GM21360 (cell line): ENCODE measurements around the gene SETD2.

Source experiments
- ATAC-seq: cut with Tn5 transposase; IDR thresholded peaks from one replicate; pipeline ENCODE4 v1.9.1; 2021; ENCODE audit warnings: mild to moderate bottlenecking, moderate library complexity; ENCODE audit not compliant: unreplicated experiment

SETD2 gene

GRCh38 chr3:46987743-46988401 lies 176.0 kb downstream of the SETD2 start:
- ATAC-seq: peak; percentile 54

DNA sequence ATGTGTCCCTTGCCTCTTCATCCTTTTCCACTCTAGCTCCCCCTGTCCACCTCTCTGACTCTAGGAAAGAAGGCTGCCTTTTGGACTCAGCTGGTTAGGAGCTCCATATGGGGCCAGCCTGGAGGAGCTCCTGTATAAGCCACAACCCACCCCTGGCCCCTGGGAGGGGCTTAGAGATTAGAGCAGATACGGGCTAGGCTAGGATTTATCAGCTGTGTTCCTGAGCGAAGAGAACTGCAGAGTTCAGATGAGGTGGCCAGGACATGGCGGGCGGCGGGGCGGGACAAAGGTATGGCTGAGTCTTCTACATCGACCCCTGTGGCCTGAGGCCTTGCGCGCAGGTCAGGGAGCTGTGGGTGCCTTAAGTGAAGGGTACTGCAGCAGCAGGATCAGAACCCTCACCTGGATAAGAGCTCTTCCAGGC lies 176.6 kb downstream of the SETD2 start:
- ATAC-seq: no peak

DNA sequence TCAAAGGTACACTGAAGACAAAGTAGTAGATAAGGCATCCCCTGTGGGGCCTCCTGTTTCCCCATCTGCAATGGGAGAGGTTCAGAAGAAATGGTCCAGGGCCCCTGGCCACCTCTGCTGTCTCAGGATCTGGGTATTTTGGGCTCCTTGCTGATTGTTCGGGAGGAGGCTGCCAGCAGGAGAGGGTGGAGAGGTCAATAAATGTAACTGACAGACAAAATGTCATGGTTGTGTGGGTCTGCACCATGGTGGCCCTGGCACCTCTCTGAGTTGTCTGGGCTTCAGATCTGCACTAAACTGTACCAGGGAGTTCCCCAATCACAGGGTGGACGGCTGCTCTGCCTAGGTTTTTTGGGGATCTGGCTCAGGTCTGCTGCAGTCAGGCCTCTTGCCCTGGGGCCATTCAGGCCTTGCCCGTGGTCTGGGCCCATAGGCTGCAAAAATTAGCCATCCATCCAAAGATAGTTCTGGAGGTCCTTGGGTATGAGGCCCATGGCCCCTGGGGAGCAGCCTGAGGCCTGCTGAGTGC lies 177.1 kb downstream of the SETD2 start:
- ATAC-seq: no peak

DNA sequence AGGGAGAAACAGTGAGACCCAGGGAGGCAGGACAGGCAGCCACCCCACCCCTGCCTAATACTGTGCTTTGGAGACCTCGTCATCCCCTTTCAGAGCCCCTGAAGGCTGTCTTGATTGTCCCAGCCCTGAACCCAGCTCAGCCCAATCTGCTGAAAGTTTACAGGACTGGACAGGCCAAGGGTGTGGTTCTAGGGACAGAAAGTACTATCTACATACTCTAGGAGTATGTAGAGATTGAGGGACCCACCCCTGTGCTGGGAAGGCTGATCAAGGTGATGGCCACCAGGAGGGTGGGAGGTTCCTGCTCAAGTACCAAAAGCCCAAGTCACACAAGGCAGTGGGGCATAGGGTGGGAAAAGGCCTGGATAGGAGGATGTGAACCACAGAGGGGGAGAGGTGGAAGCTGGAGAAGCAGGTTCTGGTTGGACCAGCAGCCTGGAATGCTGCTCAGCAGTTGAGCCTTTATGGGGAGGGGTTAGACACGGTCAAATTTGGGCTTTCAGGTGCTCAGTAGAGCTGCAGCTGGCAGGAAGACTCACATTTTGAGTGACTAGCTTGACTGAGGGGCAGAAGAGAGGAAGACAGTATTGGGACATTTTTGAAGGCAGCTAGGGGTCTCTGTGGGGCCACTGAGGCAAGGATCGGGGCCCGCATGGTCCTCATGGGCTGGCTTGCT lies 177.7 kb downstream of the SETD2 start:
- no peak for ATAC-seq

GRCh38 chr3:46985588-46985987 lies 178.3 kb downstream of the SETD2 start:
- no peak for ATAC-seq

GRCh38 chr3:46984591-46985459 lies 179.1 kb downstream of the SETD2 start:
- ATAC-seq: no peak

DNA sequence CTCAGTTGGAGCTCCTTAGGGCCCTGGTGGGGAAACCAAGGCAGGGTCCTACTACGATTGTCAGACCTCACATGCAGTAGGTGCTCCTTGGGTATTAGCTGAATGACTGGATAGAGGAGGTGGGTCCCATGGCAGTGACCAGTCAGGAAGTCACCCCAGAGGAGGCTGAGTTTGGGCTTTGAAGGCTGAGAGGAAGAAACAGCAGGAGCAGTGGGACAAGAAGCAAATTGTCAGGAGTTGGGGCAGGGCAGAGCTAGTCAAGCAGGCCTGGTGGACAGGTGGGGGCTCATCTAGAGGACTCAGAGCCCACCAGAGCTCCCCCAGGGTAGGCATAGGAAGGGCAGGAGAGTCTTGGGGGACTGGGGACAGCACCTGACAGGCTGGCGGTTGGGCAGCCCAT lies 181.4 kb downstream of the SETD2 start:
- no peak for ATAC-seq

- no peak for ATAC-seq
These were observed 181.9 kb downstream of the SETD2 start for GRCh38 chr3:46981932-46982471.

DNA sequence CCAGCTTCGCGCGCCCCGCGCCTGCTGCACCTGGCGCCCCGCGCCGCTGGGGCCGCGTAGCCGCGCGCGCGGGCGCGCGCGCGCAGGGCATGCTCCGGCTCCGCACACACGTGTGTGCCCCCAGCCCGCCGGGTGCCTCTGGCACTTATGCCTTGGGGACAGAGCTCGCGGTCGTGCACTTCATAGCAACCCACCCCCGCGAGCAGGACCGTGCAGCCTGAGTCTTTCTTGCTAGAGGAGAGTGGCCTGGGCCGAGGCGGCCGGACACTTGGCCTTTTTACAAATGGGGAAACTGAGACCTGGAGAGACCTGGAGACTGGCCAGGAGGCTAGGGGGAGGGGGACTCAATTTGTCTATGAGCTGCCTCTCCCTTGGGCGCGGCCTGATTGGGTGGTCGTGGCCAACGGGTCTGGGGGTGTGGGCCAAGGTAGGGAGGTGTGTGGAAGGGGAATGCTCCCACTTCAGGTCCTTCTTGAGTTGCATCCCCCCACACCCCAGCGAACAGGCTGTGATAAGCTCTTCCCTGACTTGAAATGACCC lies 183.9 kb downstream of the SETD2 start:
- no peak for ATAC-seq

DNA sequence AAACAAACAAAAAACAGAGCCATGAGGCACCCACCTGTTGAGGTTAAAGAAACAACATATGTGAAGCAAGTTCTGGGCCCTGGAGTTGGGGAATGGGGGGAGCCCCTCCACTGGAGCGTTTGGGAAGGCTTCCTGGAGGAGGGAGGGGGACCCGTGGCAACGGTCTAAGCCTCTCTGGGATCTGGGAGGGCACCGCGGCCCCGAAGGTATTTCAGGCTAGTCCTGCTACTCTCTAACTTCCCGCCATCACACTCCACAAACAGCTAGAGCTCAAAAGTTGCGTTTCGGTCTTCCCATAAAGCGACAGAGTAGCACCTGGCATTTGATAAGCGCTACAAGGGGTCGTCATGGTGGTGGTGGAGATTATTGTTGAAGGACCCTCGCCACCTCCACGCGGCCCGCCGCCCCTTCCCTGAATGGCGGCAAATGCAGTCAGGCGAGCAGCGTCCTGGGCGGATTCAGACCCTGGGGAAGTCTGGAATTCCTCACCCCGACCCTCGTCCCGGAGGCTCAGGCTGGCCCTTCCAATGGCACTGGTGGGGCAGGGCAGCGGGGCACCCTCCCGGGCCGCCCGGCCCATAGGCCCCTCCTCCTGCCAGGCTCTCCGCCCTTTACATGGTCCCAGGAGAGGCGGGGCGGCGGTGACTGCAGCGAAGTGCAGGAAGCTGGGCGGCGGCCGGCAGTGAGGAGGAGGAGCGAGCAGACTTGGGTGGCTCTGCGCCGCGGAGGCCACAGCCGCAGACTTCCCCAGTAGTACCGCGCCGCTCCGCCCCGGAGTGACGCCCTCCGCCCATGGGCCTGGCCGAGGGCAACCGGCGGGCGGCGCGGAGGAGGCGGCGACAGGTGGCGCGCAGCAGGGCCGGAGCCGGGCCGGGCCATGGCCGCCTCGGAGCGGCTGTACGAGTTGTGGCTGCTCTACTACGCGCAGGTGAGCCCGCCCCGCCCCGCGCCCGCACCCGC lies 184.6 kb downstream of the SETD2 start, which contains the start of gene NBEAL2:
Gene NBEAL2 (plus strand): TSS at position 682 of the 960 bp plus-strand sequence. CDS start 196 bp downstream, at position 878.
- peak; percentile 62 for ATAC-seq

- no peak for ATAC-seq
These were observed 185.5 kb downstream of the SETD2 start for GRCh38 chr3:46978381-46978780.

GRCh38 chr3:46977811-46978195 lies 186.1 kb downstream of the SETD2 start:
- no peak for ATAC-seq

GRCh38 chr3:46976326-46977190 lies 187.4 kb downstream of the SETD2 start, which contains the start of gene CCDC12:
Gene CCDC12 (minus strand): TSS chr3:46976745. CDS start chr3:46976732, 13 bp downstream.
- peak; percentile 56 for ATAC-seq

DNA sequence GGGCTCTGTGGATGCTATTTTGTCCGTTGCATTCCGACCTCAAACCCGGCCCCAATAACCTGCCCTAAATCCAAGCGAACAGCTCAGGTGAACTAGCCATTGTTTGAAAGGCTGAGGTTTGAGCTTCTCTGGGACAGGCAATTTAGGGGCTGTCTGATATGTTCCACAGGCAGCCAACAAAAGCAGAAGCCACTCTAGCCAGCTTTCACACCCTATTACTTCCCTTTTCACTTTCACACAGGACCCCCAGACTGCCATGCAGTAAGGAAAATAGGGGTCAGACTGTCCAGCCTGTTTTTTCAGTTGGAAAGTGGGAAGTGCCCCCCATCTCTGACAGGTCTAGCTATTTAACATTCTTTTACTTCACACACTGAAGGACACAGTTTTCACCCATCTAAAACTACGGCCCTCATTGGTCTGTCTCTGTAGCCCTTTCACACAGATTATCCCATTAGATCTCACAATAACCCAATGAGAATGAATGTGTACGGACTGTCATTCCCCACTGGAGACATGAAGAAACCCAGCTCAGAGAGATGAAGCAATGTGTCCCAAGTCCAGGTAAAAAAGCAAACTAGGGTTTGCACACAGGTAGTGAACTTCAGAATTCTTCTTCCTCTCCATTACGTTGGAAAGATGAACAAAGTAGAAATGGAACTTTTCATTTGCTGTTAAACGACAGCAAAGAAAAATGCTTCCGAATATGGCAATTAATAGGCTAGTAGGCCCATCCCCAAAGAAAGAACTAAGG lies 189.3 kb downstream of the SETD2 start:
- no peak for ATAC-seq

GRCh38 chr3:46972396-46972795 lies 191.5 kb downstream of the SETD2 start:
- ATAC-seq: no peak

- ATAC-seq: no peak
These were observed 192.2 kb downstream of the SETD2 start for GRCh38 chr3:46971742-46972141.

GRCh38 chr3:46971151-46971550 lies 192.8 kb downstream of the SETD2 start:
- ATAC-seq: no peak
